ENCODE measurements around the gene EIF2B4. TPM values are rescaled to one million over a fixed set of nuclear protein-coding genes. Genes with fewer than 3 reads are reported as not detected.

The EIF2B4 gene
- polyA plus RNA-seq, 1 experiment = 42.8 TPM

GRCh38 chr2:27408601-27409320, 38.6 kb upstream of the EIF2B4 start:
- ChIA-PET POLR2A (interaction anchor here (0.6 kb wide), 2 partner anchors 247 to 1721 kb away, joined by 3 to 4 read pairs; no protein-coding TSS in a partner anchor), CTCF (interaction anchor here (0.6 to 2.5 kb wide), 14 partner anchors 13 to 644 kb away, joined by 3 to 11 read pairs (median 3); partner anchors contain the start of genes NRBP1 and ZNF513)
- no peak for TF ChIP-seq CTCF (IDR thresholded peaks at IDR 0.05; ENCODE audit: insufficient read depth, low read depth, low read length)
- no peaks in the 10 kb centered on the region for H3K27me3 ChIP-seq (ENCODE audit: control insufficient read depth, insufficient read depth, low read length)
- DNase-seq (ENCODE audit: low read depth) = no peak
- H3K36me3 ChIP-seq (ENCODE audit: control insufficient read depth, insufficient read depth, low read length) = no peaks in the 10 kb centered on the region; the same call in 1 of the 2 replicates
- H3K4me3 ChIP-seq (ENCODE audit: low read depth, low read length) = peak overlapping the region; percentile 99

GRCh38 chr2:27407798-27408491, 37.8 kb upstream of the EIF2B4 start:
- POLR2A ChIA-PET = interaction anchor here (0.6 kb wide), 1 partner anchor 1722 kb away, joined by 3 read pairs; no protein-coding TSS in a partner anchor
- peak; percentile 60 for TF ChIP-seq CTCF (IDR thresholded peaks at IDR 0.05; ENCODE audit: insufficient read depth, low read depth, low read length)

GRCh38 chr2:27400348-27401135, 30.4 kb upstream of the EIF2B4 start:
- CTCF ChIA-PET = interaction anchor here (0.8 kb wide), 1 partner anchor 31 kb away, joined by 3 read pairs; no protein-coding TSS in a partner anchor
- POLR2A ChIA-PET = no interaction called here
- no peak for TF ChIP-seq CTCF (IDR thresholded peaks at IDR 0.05; ENCODE audit: insufficient read depth, low read depth, low read length)

More at GRCh38 chr2:27407798-27408491, 37.8 kb upstream of the EIF2B4 start:
- CTCF ChIA-PET = interaction anchor here (0.7 to 2.5 kb wide), 9 partner anchors 13 to 276 kb away, joined by 3 to 7 read pairs (median 3); partner anchors contain the start of genes NRBP1 and ZNF513
- DNase-seq (ENCODE audit: low read depth) = no peak
- Histone ChIP-seq H3K36me3 (ENCODE audit: control insufficient read depth, insufficient read depth, low read length) (no peaks in the 10 kb centered on the region; the same call in 1 of the 2 replicates), H3K4me3 (ENCODE audit: low read depth, low read length) (peak overlapping the region; percentile 99), H3K27me3 (ENCODE audit: control insufficient read depth, insufficient read depth, low read length) (no peaks in the 10 kb centered on the region)

GRCh38 chr2:27398962-27399361, 28.8 kb upstream of the EIF2B4 start:
- TF ChIP-seq CTCF (IDR thresholded peaks at IDR 0.05; ENCODE audit: insufficient read depth, low read depth, low read length) = no peak
- no peaks in the 10 kb centered on the region for H3K36me3 ChIP-seq (ENCODE audit: control insufficient read depth, insufficient read depth, low read length)
- no peak overlapping the region for H3K4me3 ChIP-seq (ENCODE audit: low read depth, low read length)
- no peaks in the 10 kb centered on the region for H3K27me3 ChIP-seq (ENCODE audit: control insufficient read depth, insufficient read depth, low read length)
- no peak for DNase-seq (ENCODE audit: low read depth)
- POLR2A ChIA-PET = no interaction called here
- CTCF ChIA-PET = no interaction called here

More at GRCh38 chr2:27400348-27401135, 30.4 kb upstream of the EIF2B4 start:
- no peaks in the 10 kb centered on the region for H3K27me3 ChIP-seq (ENCODE audit: control insufficient read depth, insufficient read depth, low read length)
- no peak for DNase-seq (ENCODE audit: low read depth)
- H3K4me3 ChIP-seq (ENCODE audit: low read depth, low read length) = no peak overlapping the region
- H3K36me3 ChIP-seq (ENCODE audit: control insufficient read depth, insufficient read depth, low read length) = no peaks in the 10 kb centered on the region; the same call in 1 of the 2 replicates
